CD4-positive, CD25-positive, alpha-beta regulatory T cell (primary cell): ENCODE data around the gene TCF7L1. TPM values are rescaled to one million over a fixed set of nuclear protein-coding genes. Genes with fewer than 3 reads are reported as not detected.

Source experiments
- polyA plus RNA-seq, 4 donors: library from polyadenylated mRNA; unstranded; fragments of 300-500 nt; fragmentation: Illumina TruSeq; gene quantifications; one replicate each; pipeline ENCODE4 v1.2.3, GENCODE V29; 2021
- total RNA-seq: library from RNA; stranded (reverse); gene quantifications from one replicate; pipeline ENCODE4 v1.2.3, GENCODE V29; 2022

The TCF7L1 gene
- total and polyA plus RNA-seq, 5 donors from 2014 or later = 0.07 to 0.10 TPM; not detected in 3

Other genes starting within 250 kb of the TCF7L1 start
- 2,468 TPM for gene TMSB10, start 227.7 kb upstream of the TCF7L1 start, total RNA-seq
- over 10,000 TPM in 1 of 4 donors, 1,000 to 10,000 TPM in 3; 7,086 to 10,693 (median 8,015) TPM for gene TMSB10, start 227.7 kb upstream of the TCF7L1 start, polyA plus RNA-seq
- 80.0 TPM for gene KCMF1, start 162.2 kb upstream of the TCF7L1 start, total RNA-seq
- gene KCMF1, start 162.2 kb upstream of the TCF7L1 start, polyA plus RNA-seq = 10 to 100 TPM; 21.3 to 41.8 (median 28.5) TPM
- 168 TPM for gene TGOLN2, start 194.6 kb downstream of the TCF7L1 start, total RNA-seq
- gene TGOLN2, start 194.6 kb downstream of the TCF7L1 start, polyA plus RNA-seq = 10 to 100 TPM; 51.3 to 62.7 (median 62.1) TPM
- gene RETSAT, start 221.1 kb downstream of the TCF7L1 start, total RNA-seq = 32.4 TPM
- 10 to 100 TPM; 13.8 to 18.1 (median 15.8) TPM for gene RETSAT, start 221.1 kb downstream of the TCF7L1 start, polyA plus RNA-seq
- 21.5 TPM for gene ELMOD3, start 221.4 kb downstream of the TCF7L1 start, total RNA-seq
- 10 to 100 TPM; 13.5 to 16.3 (median 15.4) TPM for gene ELMOD3, start 221.4 kb downstream of the TCF7L1 start, polyA plus RNA-seq